Measurements from ENCODE around the gene REC114.

The REC114 gene

DNA sequence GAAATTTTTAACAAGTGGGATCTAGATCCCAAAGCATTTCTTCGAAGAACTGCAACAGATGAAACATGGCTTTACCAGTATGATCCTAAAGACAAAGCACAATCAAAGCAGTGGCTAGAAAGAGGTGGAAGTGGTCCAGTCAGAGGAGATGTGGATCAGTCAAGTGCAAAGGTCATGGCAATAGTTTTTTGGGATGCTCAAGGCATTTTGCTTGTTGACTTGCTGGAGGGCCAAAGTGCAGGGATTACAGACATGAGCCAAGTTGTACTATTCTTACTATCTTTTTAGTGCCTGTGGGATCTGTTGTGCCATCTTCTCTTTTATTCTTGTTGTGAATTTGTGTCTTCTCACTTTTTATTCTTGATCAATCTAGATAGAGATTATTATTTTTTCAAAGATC lies 82.0 kb downstream of the REC114 start:
- Histone ChIP-seq H4K20me1 (ENCODE audit: insufficient read depth) (no peaks in the 10 kb centered on the region), H2AFZ (ENCODE audit: low read depth) (no peak overlapping the region), H3K4me1 (ENCODE audit: low read depth, poor library complexity, severe bottlenecking) (no peaks in the 10 kb centered on the region), H3K79me2 (ENCODE audit: insufficient read depth, low read depth) (no peaks in the 10 kb centered on the region), H3K9ac (no peak overlapping the region), H3K4me2 (no peak overlapping the region), H3K4me3 (IDR thresholded peaks at IDR 0.05; ENCODE audit: insufficient read depth, low read depth, low read length) (no peak overlapping the region), H3K36me3 (ENCODE audit: insufficient read depth) (no peaks in the 10 kb centered on the region), H3K27me3 (ENCODE audit: insufficient read depth, low read depth) (no peaks in the 10 kb centered on the region), H3K27ac (no peak overlapping the region)
- TF ChIP-seq, protein P1, sequence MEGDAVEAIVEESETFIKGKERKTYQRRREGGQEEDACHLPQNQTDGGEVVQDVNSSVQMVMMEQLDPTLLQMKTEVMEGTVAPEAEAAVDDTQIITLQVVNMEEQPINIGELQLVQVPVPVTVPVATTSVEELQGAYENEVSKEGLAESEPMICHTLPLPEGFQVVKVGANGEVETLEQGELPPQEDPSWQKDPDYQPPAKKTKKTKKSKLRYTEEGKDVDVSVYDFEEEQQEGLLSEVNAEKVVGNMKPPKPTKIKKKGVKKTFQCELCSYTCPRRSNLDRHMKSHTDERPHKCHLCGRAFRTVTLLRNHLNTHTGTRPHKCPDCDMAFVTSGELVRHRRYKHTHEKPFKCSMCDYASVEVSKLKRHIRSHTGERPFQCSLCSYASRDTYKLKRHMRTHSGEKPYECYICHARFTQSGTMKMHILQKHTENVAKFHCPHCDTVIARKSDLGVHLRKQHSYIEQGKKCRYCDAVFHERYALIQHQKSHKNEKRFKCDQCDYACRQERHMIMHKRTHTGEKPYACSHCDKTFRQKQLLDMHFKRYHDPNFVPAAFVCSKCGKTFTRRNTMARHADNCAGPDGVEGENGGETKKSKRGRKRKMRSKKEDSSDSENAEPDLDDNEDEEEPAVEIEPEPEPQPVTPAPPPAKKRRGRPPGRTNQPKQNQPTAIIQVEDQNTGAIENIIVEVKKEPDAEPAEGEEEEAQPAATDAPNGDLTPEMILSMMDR (conservative IDR thresholded peaks at IDR 0.05; ENCODE audit: low read depth, low read length) = no peak

DNA sequence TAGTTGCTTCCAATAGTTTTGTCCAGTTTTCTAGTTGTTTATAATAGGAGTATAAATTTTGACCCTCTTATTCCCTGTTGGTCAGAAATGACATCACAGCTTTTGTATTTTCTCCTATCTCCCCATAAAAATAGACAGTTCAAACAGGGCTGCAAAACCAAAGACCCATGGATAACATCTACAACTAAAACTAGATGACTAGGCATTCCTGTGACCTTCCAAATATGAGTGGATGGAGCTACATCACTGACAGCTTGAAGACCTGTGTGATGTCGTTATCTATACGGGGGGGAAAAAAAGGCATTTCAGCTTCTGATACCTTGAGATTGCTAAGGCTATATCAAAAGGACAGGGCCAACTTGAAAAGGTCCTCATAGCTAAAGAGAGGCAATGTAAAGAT lies 84.6 kb downstream of the REC114 start:
- TF ChIP-seq, protein P1 (conservative IDR thresholded peaks at IDR 0.05; ENCODE audit: low read depth, low read length) = no peak
- Histone ChIP-seq H3K9ac (no peak overlapping the region), H3K4me3 (IDR thresholded peaks at IDR 0.05; ENCODE audit: insufficient read depth, low read depth, low read length) (no peak overlapping the region), H2AFZ (ENCODE audit: low read depth) (no peak overlapping the region), H3K4me1 (ENCODE audit: low read depth, poor library complexity, severe bottlenecking) (no peaks in the 10 kb centered on the region), H3K36me3 (ENCODE audit: insufficient read depth) (no peaks in the 10 kb centered on the region), H3K27ac (no peak overlapping the region), H3K4me2 (no peak overlapping the region), H3K27me3 (ENCODE audit: insufficient read depth, low read depth) (no peaks in the 10 kb centered on the region), H4K20me1 (ENCODE audit: insufficient read depth) (no peaks in the 10 kb centered on the region), H3K79me2 (ENCODE audit: insufficient read depth, low read depth) (no peaks in the 10 kb centered on the region)

DNA sequence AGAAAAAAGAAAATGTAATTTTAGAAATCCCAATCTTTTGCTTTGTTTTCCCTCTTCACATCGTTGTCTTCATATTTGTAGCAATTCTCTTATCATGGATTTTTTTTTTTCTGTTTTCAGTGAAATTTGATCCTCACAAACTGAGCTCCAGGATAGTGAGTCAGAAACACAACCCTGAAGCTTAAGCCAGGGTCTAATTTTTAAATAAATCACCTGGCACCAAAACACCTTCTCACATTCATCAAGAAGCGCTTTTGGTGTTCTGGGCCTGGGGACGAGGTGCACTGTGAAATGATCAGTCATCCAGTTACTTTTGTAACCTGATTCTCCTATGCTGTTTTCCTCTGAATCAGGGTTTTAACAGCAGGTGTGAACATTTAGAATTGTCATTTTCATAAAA lies 87.7 kb downstream of the REC114 start:
- no peak overlapping the region for H3K27ac ChIP-seq
- no peaks in the 10 kb centered on the region for H4K20me1 ChIP-seq (ENCODE audit: insufficient read depth)
- H3K4me2 ChIP-seq = no peak overlapping the region
- no peak overlapping the region for H2AFZ ChIP-seq (ENCODE audit: low read depth)
- no peaks in the 10 kb centered on the region for H3K4me1 ChIP-seq (ENCODE audit: low read depth, poor library complexity, severe bottlenecking)
- H3K4me3 ChIP-seq (IDR thresholded peaks at IDR 0.05; ENCODE audit: insufficient read depth, low read depth, low read length) = no peak overlapping the region
- no peaks in the 10 kb centered on the region for H3K79me2 ChIP-seq (ENCODE audit: insufficient read depth, low read depth)
- H3K36me3 ChIP-seq (ENCODE audit: insufficient read depth) = no peaks in the 10 kb centered on the region
- no peaks in the 10 kb centered on the region for H3K27me3 ChIP-seq (ENCODE audit: insufficient read depth, low read depth)
- H3K9ac ChIP-seq = no peak overlapping the region
- TF ChIP-seq, protein P1 (conservative IDR thresholded peaks at IDR 0.05; ENCODE audit: low read depth, low read length) = no peak

DNA sequence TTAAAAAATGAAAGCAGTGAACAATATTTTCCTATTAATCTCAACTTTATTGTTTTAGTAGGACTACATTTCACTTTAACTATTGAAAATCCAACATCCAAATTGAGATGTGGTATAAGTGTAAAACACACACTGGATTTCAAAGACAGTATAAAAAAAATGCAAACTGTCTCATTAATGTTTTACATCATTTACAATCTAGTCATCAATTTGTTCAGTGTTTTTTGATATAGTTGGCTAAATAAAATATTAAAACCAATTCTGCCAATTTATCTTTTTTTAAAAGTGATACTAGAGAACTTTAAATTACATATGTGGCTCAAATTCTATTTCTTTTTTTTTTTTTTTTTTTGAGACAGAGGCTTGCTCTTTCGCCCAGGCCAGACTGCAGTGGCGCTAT lies 95.2 kb downstream of the REC114 start:
- TF ChIP-seq, protein P1 (conservative IDR thresholded peaks at IDR 0.05; ENCODE audit: low read depth, low read length) = no peak
- no peaks in the 10 kb centered on the region for H3K36me3 ChIP-seq (ENCODE audit: insufficient read depth)

More for the DNA sequence above, 95.2 kb downstream of the REC114 start:
- Histone ChIP-seq H3K27me3 (ENCODE audit: insufficient read depth, low read depth) (no peaks in the 10 kb centered on the region), H3K4me2 (no peak overlapping the region), H3K27ac (no peak overlapping the region), H3K4me1 (ENCODE audit: low read depth, poor library complexity, severe bottlenecking) (no peaks in the 10 kb centered on the region), H3K4me3 (IDR thresholded peaks at IDR 0.05; ENCODE audit: insufficient read depth, low read depth, low read length) (no peak overlapping the region), H3K79me2 (ENCODE audit: insufficient read depth, low read depth) (no peaks in the 10 kb centered on the region), H2AFZ (ENCODE audit: low read depth) (no peak overlapping the region), H3K9ac (no peak overlapping the region), H4K20me1 (ENCODE audit: insufficient read depth) (no peaks in the 10 kb centered on the region)
